Measurements from ENCODE around the gene PDCD7.

The PDCD7 gene

DNA sequence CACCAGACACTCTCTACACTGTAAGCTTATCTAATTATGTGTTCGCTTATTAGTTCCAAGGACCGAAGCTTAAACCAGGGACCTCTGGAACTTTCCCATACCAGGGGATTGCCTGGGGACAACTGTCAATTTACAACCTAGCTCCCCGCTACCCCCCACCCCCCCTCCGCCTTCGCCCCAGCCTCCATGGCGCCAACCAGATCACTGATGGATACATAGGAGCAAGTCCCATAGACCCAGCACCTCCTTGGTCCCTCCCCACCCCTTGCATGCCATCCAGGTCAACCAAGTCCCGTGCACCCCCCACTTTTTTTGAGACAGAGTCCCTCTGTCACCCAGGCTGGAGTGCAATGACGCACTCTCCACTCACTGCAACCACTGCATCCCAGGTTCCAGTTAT lies 930 bp upstream of the PDCD7 start:
- peaks cover 19% of the 10 kb centered on the region for H3K36me3 ChIP-seq
- H3K27ac ChIP-seq = no peak overlapping the region
- DNase-seq = no peak
- peak overlapping the region; percentile 80 for H3K4me3 ChIP-seq (ENCODE audit: low read depth, low read length)
- TF ChIP-seq, protein P1, sequence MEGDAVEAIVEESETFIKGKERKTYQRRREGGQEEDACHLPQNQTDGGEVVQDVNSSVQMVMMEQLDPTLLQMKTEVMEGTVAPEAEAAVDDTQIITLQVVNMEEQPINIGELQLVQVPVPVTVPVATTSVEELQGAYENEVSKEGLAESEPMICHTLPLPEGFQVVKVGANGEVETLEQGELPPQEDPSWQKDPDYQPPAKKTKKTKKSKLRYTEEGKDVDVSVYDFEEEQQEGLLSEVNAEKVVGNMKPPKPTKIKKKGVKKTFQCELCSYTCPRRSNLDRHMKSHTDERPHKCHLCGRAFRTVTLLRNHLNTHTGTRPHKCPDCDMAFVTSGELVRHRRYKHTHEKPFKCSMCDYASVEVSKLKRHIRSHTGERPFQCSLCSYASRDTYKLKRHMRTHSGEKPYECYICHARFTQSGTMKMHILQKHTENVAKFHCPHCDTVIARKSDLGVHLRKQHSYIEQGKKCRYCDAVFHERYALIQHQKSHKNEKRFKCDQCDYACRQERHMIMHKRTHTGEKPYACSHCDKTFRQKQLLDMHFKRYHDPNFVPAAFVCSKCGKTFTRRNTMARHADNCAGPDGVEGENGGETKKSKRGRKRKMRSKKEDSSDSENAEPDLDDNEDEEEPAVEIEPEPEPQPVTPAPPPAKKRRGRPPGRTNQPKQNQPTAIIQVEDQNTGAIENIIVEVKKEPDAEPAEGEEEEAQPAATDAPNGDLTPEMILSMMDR (IDR thresholded peaks at IDR 0.05; ENCODE audit: low read depth, low read length) = no peak
- peaks cover 8% of the 10 kb centered on the region for H3K9me3 ChIP-seq (ENCODE audit: severe bottlenecking)
- H3K27me3 ChIP-seq (ENCODE audit: insufficient read depth, low read depth, severe bottlenecking) = no peaks in the 10 kb centered on the region

DNA sequence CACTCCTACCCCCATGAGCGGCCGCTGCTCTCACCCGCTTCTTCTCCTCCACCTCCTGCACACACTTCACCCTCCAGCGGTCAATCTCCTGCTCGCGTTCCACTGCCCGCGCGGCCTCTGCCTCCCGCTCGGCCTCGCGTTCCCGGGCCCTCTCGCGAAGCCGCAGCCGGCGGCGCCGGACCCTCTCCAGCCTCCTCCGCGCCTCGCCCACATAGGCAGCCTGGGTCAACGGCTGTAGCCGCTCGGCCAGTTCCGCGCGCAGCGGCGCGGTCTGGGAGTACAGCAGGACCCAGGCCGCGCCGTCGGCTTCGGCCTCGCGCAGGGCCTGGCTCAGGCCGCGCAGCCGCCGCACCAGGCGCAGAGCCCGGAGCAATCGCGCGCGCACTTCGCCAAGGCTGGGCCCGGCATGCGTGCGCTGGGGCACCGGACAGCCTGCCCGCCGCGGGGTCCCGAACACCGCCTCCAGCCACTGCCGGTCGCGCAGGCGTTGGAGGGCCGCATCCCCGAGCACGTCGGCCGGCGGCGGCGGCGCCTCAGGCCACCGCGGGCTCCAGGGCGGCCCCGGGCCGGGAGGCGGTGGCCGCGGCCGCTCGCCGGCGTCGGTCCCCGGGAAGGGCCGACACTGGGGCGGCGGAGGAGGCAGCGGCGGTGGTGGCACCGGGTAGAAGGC lies 595 bp downstream of the PDCD7 start:
- Histone ChIP-seq H3K4me3 (ENCODE audit: low read depth, low read length) (peak overlapping the region; percentile 80), H3K27me3 (ENCODE audit: insufficient read depth, low read depth, severe bottlenecking) (no peaks in the 10 kb centered on the region), H3K9me3 (ENCODE audit: severe bottlenecking) (peaks cover 7% of the 10 kb centered on the region), H3K27ac (peak overlapping the region; percentile 87), H3K36me3 (peaks cover 34% of the 10 kb centered on the region)
- peak; percentile 20 for DNase-seq
- TF ChIP-seq, protein P1 (IDR thresholded peaks at IDR 0.05; ENCODE audit: low read depth, low read length) = no peak

DNA sequence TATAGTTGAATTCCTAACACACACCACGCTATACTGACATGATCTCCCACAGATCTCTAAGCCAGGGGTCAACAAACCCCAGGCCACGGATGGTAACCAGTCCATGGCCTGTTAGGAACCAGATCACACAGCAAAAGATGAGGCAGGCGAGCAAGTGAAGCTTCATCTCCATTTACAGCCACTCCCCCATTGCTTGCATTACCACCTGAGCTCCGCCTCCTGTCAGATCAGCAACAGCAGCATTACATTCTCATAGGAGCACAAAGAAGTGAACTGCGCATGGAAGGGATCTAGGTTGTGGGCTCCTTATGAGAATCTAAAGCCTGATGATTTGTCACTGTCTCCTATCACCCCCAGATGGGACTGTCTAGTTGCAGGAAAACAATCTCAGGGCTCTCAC lies 2.7 kb downstream of the PDCD7 start:
- Histone ChIP-seq H3K36me3 (peaks cover 50% of the 10 kb centered on the region), H3K27ac (no peak overlapping the region), H3K4me3 (ENCODE audit: low read depth, low read length) (no peak overlapping the region), H3K27me3 (ENCODE audit: insufficient read depth, low read depth, severe bottlenecking) (no peaks in the 10 kb centered on the region), H3K9me3 (ENCODE audit: severe bottlenecking) (no peaks in the 10 kb centered on the region)
- TF ChIP-seq, protein P1 (IDR thresholded peaks at IDR 0.05; ENCODE audit: low read depth, low read length) = no peak
- peak; percentile 16 for DNase-seq

DNA sequence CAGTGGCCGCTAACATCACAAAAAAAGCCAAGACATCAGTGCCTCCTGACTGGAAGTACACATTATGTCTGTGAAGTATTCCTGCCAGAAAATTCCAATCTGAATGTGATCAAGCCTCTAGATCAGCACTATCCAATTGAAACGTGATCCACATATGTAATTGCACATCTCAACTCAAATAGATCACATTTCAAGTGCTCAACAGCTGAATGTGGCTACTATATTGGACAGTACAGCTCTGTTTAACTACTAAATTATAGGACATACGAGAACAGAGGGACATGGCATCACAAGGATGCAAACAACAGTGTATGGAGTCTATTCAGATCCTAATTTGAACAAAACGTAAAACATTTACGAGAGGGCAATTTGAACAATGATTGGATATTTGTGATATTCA lies 18.1 kb downstream of the PDCD7 start:
- peaks cover 44% of the 10 kb centered on the region for H3K36me3 ChIP-seq
- peak overlapping the region; percentile 7 for H3K27ac ChIP-seq
- no peak for DNase-seq
- no peaks in the 10 kb centered on the region for H3K9me3 ChIP-seq (ENCODE audit: severe bottlenecking)
- H3K27me3 ChIP-seq (ENCODE audit: insufficient read depth, low read depth, severe bottlenecking) = no peaks in the 10 kb centered on the region
- H3K4me3 ChIP-seq (ENCODE audit: low read depth, low read length) = no peak overlapping the region
- TF ChIP-seq, protein P1 (IDR thresholded peaks at IDR 0.05; ENCODE audit: low read depth, low read length) = no peak

DNA sequence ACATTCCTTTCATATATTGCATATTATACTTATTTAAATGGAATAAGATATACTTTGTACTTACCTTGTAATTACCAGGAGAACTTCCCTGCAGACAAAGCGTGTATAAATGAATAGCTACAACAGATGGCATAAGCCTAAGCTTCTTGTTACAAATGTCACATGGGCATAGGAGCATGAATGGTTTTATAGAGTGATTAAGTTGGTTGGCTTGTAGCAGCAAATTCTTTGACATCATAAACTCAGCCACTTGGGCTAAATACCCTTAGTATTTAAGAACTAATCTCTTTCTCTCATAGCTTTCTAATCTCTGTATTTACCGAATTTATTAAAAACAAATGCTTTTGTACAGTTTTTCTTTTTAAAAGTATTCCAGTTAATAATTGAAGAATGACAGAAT lies 18.5 kb downstream of the PDCD7 start, which contains the start of gene UBAP1L:
UBAP1L (minus strand) TSS at position 115 of the 400 bp plus-strand sequence. CDS start 8,985 bp downstream, outside the sequence.
- Histone ChIP-seq H3K36me3 (peaks cover 42% of the 10 kb centered on the region), H3K4me3 (ENCODE audit: low read depth, low read length) (no peak within 1 kb of the TSS), H3K27me3 (ENCODE audit: insufficient read depth, low read depth, severe bottlenecking) (no peaks in the 10 kb centered on the region), H3K27ac (peak within 1 kb of the TSS; percentile 56), H3K9me3 (ENCODE audit: severe bottlenecking) (no peaks in the 10 kb centered on the region)
- DNase-seq = no peak
- TF ChIP-seq, protein P1 (IDR thresholded peaks at IDR 0.05; ENCODE audit: low read depth, low read length) = no peak

Measured in WERI-Rb-1 (cell line).